ENCODE results near the gene EWSR1. TPM values are rescaled to one million over a fixed set of nuclear protein-coding genes. Genes with fewer than 3 reads are reported as not detected.
A peak's percentile ranks its signal among the peaks of the same experiment; 100 is the strongest.

Gene EWSR1
- total RNA-seq, 1 donor from 2014 or later: 347 TPM

- H3K27me3 Mint-ChIP-seq: no peaks in the 10 kb centered on the region
- H3K9me3 Mint-ChIP-seq: no peaks in the 10 kb centered on the region
- H3K36me3 Mint-ChIP-seq: no peaks in the 10 kb centered on the region
- peaks cover 10% of the 10 kb centered on the region for H3K4me1 Mint-ChIP-seq (ENCODE audit: unreplicated experiment)
- no peak for DNase-seq (ENCODE audit: extremely low spot score, unreplicated experiment)
- no peak overlapping the region for H3K27ac Mint-ChIP-seq
- TF ChIP-seq CTCF (conservative IDR thresholded peaks at IDR 0.05): peak; percentile 55
- no peak overlapping the region for H3K4me3 Mint-ChIP-seq
These were observed 60.0 kb downstream of the EWSR1 start for GRCh38 chr22:29328055-29328454.

- H3K27ac Mint-ChIP-seq: no peak overlapping the region
- H3K36me3 Mint-ChIP-seq: no peaks in the 10 kb centered on the region
- TF ChIP-seq CTCF (conservative IDR thresholded peaks at IDR 0.05): no peak
These were observed 60.8 kb downstream of the EWSR1 start for GRCh38 chr22:29328566-29329500.

GRCh38 chr22:29329581-29329980, 61.5 kb downstream of the EWSR1 start:
- H3K27ac Mint-ChIP-seq: no peak overlapping the region
- TF ChIP-seq CTCF (conservative IDR thresholded peaks at IDR 0.05): no peak
- H3K9me3 Mint-ChIP-seq: no peaks in the 10 kb centered on the region
- peaks cover 10% of the 10 kb centered on the region for H3K4me1 Mint-ChIP-seq (ENCODE audit: unreplicated experiment)
- H3K36me3 Mint-ChIP-seq: no peaks in the 10 kb centered on the region
- H3K4me3 Mint-ChIP-seq: no peak overlapping the region
- no peak for DNase-seq (ENCODE audit: extremely low spot score, unreplicated experiment)
- H3K27me3 Mint-ChIP-seq: no peaks in the 10 kb centered on the region

More at GRCh38 chr22:29328566-29329500, 60.8 kb downstream of the EWSR1 start:
- Mint-ChIP-seq H3K9me3 (no peaks in the 10 kb centered on the region), H3K4me1 (ENCODE audit: unreplicated experiment) (peaks cover 10% of the 10 kb centered on the region), H3K27me3 (no peaks in the 10 kb centered on the region), H3K4me3 (no peak overlapping the region)
- DNase-seq (ENCODE audit: extremely low spot score, unreplicated experiment): no peak

GRCh38 chr22:29330291-29330690, 62.2 kb downstream of the EWSR1 start:
- no peak for TF ChIP-seq CTCF (conservative IDR thresholded peaks at IDR 0.05)
- no peak overlapping the region for H3K27ac Mint-ChIP-seq
- H3K9me3 Mint-ChIP-seq: no peaks in the 10 kb centered on the region
- H3K27me3 Mint-ChIP-seq: no peaks in the 10 kb centered on the region
- H3K36me3 Mint-ChIP-seq: no peaks in the 10 kb centered on the region
- H3K4me1 Mint-ChIP-seq (ENCODE audit: unreplicated experiment): peaks cover 10% of the 10 kb centered on the region
- H3K4me3 Mint-ChIP-seq: no peak overlapping the region
- no peak for DNase-seq (ENCODE audit: extremely low spot score, unreplicated experiment)

GRCh38 chr22:29330753-29331152, 62.7 kb downstream of the EWSR1 start:
- Mint-ChIP-seq H3K4me3 (no peak overlapping the region), H3K36me3 (no peaks in the 10 kb centered on the region), H3K27ac (no peak overlapping the region), H3K27me3 (no peaks in the 10 kb centered on the region), H3K4me1 (ENCODE audit: unreplicated experiment) (peaks cover 10% of the 10 kb centered on the region), H3K9me3 (no peaks in the 10 kb centered on the region)
- TF ChIP-seq CTCF (conservative IDR thresholded peaks at IDR 0.05): no peak
- DNase-seq (ENCODE audit: extremely low spot score, unreplicated experiment): no peak

Measured in type B pancreatic cell (in vitro differentiated cells).